Measurements from ENCODE around the gene SP1. TPM values are rescaled to one million over a fixed set of nuclear protein-coding genes. Genes with fewer than 3 reads are reported as not detected.
"Not testable (repeated sequence)": the region's sequence is repeated elsewhere in the genome, so short reads cannot be mapped to it uniquely, and the experiment has no call there.

SP1 gene
- total RNA-seq, 1 experiment from 2014 or later: 83.3 TPM

- BruUV-seq (replicated peaks): no TSS peak
- Mint-ChIP-seq H3K27me3 (ENCODE audit: insufficient read depth, unreplicated experiment) (no peaks in the 10 kb centered on the region), H3K9me3 (ENCODE audit: unreplicated experiment) (no peaks in the 10 kb centered on the region), H3K27ac (ENCODE audit: unreplicated experiment) (no peak overlapping the region), H3K4me3 (ENCODE audit: unreplicated experiment) (no peak overlapping the region), H3K4me1 (ENCODE audit: low read depth, unreplicated experiment) (no peaks in the 10 kb centered on the region), H3K36me3 (ENCODE audit: insufficient read depth, unreplicated experiment) (no peaks in the 10 kb centered on the region)
- no peaks in the 10 kb centered on the region for H3K4me1 ChIP-seq
- TF ChIP-seq, protein P1, sequence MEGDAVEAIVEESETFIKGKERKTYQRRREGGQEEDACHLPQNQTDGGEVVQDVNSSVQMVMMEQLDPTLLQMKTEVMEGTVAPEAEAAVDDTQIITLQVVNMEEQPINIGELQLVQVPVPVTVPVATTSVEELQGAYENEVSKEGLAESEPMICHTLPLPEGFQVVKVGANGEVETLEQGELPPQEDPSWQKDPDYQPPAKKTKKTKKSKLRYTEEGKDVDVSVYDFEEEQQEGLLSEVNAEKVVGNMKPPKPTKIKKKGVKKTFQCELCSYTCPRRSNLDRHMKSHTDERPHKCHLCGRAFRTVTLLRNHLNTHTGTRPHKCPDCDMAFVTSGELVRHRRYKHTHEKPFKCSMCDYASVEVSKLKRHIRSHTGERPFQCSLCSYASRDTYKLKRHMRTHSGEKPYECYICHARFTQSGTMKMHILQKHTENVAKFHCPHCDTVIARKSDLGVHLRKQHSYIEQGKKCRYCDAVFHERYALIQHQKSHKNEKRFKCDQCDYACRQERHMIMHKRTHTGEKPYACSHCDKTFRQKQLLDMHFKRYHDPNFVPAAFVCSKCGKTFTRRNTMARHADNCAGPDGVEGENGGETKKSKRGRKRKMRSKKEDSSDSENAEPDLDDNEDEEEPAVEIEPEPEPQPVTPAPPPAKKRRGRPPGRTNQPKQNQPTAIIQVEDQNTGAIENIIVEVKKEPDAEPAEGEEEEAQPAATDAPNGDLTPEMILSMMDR (IDR thresholded peaks at IDR 0.05; ENCODE audit: insufficient read depth in 1 of 2, low read depth in 1 of 2, low read length in 1 of 2, severe bottlenecking in 1 of 2, unreplicated experiment in 1 of 2): no peak
- H3K4me3 ChIP-seq (ENCODE audit: low read depth, low read length): no peak overlapping the region
- ChIA-PET POLR2A (interaction anchor here (0.6 kb wide), 1 partner anchor 36 kb away, joined by 12 read pairs; no protein-coding TSS in a partner anchor), CTCF (interaction anchor here (0.6 kb wide), 1 partner anchor 36 kb away, joined by 5 read pairs; no protein-coding TSS in a partner anchor)
- no peaks in the 10 kb centered on the region for H3K36me3 ChIP-seq (ENCODE audit: control insufficient read depth, insufficient read depth, low read length)
- H3K9me3 ChIP-seq: no peaks in the 10 kb centered on the region
- intact Hi-C loops (cut with micrococcal nuclease; ENCODE audit: unreplicated experiment): no loop called here
- H3K27me3 ChIP-seq (replicated peaks; ENCODE audit: control insufficient read depth, insufficient read depth, low read length): no peaks in the 10 kb centered on the region
- no peak for DNase-seq
These were observed 21.0 kb upstream of the SP1 start for GRCh38 chr12:53358836-53359419.

DNA sequence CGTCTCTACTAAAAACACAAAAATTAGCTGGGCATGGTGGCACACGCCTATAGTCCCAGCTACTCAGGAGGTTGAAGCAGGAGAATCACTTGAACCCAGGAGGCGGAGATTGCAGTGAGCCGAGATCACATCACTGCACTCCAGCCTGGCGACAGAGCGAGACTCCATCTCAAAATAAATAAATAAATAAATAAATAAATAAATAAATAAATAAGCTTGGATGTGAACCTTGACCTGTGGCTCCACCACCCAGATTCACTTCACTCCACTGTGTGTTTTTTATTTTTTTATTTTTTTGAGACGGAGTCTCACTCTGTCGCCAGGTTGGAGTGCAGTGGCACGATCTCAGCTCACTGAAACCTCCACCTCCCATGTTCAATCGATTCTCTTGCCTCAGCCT lies 18.3 kb upstream of the SP1 start:
- POLR2A ChIA-PET; H3K9me3 ChIP-seq; H3K4me1 Mint-ChIP-seq (ENCODE audit: low read depth, unreplicated experiment); BruUV-seq (replicated peaks); H3K27ac Mint-ChIP-seq (ENCODE audit: unreplicated experiment); H3K36me3 Mint-ChIP-seq (ENCODE audit: insufficient read depth, unreplicated experiment); H3K27me3 Mint-ChIP-seq (ENCODE audit: insufficient read depth, unreplicated experiment); H3K36me3 ChIP-seq (ENCODE audit: control insufficient read depth, insufficient read depth, low read length); H3K9me3 Mint-ChIP-seq (ENCODE audit: unreplicated experiment); H3K4me3 Mint-ChIP-seq (ENCODE audit: unreplicated experiment); H3K27me3 ChIP-seq (replicated peaks; ENCODE audit: control insufficient read depth, insufficient read depth, low read length); intact Hi-C loops (cut with micrococcal nuclease; ENCODE audit: unreplicated experiment); H3K4me3 ChIP-seq (ENCODE audit: low read depth, low read length); DNase-seq; H3K4me1 ChIP-seq: not testable (repeated sequence)
- CTCF ChIA-PET: interaction anchor here (0.9 to 1.1 kb wide), 2 partner anchors 9 to 17 kb away, joined by 3 to 4 read pairs; no protein-coding TSS in a partner anchor

DNA sequence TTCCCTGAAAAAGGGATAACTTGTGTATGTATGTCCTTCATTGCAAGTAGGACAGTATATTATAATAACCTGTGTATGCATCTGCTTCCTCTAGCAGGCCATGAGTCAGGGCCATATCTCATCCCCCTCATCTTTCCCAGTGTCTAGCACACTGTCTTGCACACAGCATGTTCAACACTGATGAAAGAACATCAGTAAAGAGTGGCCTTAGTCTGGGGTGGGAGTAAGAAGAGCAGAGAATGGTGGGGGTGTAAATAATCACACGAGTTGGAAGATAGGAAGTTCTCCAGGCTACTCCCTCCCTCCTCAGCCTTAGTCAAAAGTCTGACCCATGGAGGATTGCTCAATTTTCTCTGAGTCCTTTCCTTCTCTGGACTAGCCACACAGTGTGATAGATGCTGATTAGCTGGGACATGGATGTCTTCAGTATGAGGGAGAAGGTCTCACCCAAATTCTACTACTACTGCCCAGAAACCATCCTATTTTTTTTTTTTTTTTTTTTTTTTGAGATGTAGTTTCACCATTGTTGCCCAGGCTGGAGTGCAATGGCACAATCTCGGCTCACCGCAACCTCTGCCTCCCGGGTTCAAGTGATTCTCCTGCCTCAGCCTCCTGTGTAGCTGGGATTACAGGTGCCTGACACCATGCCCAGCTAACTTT lies 14.6 kb upstream of the SP1 start:
- intact Hi-C loops (cut with micrococcal nuclease; ENCODE audit: unreplicated experiment): no loop called here
- TF ChIP-seq, protein P1 (IDR thresholded peaks at IDR 0.05; ENCODE audit: insufficient read depth in 1 of 2, low read depth in 1 of 2, low read length in 1 of 2, severe bottlenecking in 1 of 2, unreplicated experiment in 1 of 2): no peak
- H3K4me3 ChIP-seq (ENCODE audit: low read depth, low read length): no peak overlapping the region

GRCh38 chr12:53373554-53374133 lies 6.3 kb upstream of the SP1 start:
- H3K27me3 ChIP-seq (replicated peaks; ENCODE audit: control insufficient read depth, insufficient read depth, low read length); H3K27me3 Mint-ChIP-seq (ENCODE audit: insufficient read depth, unreplicated experiment); H3K4me3 Mint-ChIP-seq (ENCODE audit: unreplicated experiment); H3K9me3 Mint-ChIP-seq (ENCODE audit: unreplicated experiment); H3K27ac Mint-ChIP-seq (ENCODE audit: unreplicated experiment); H3K36me3 Mint-ChIP-seq (ENCODE audit: insufficient read depth, unreplicated experiment); H3K36me3 ChIP-seq (ENCODE audit: control insufficient read depth, insufficient read depth, low read length); DNase-seq; H3K9me3 ChIP-seq; H3K4me3 ChIP-seq (ENCODE audit: low read depth, low read length); BruUV-seq (replicated peaks); intact Hi-C loops (cut with micrococcal nuclease; ENCODE audit: unreplicated experiment); H3K4me1 Mint-ChIP-seq (ENCODE audit: low read depth, unreplicated experiment): not testable (repeated sequence)
- ChIA-PET POLR2A (interaction anchor here (0.5 kb wide), 1 partner anchor 135 kb away, joined by 3 read pairs; no protein-coding TSS in a partner anchor), CTCF (interaction anchor here (0.5 to 1.4 kb wide), 2 partner anchors 53 to 319 kb away, joined by 4 read pairs; no protein-coding TSS in a partner anchor)
- H3K4me1 ChIP-seq: peaks cover 26% of the 10 kb centered on the region

More for the DNA sequence above, 14.6 kb upstream of the SP1 start:
- no peak for DNase-seq
- H3K9me3 Mint-ChIP-seq (ENCODE audit: unreplicated experiment): no peaks in the 10 kb centered on the region
- CTCF ChIA-PET: no interaction called here
- H3K27ac Mint-ChIP-seq (ENCODE audit: unreplicated experiment): no peak overlapping the region
- H3K4me3 Mint-ChIP-seq (ENCODE audit: unreplicated experiment): no peak overlapping the region
- Histone ChIP-seq H3K4me1 (no peaks in the 10 kb centered on the region), H3K9me3 (no peaks in the 10 kb centered on the region), H3K27me3 (replicated peaks; ENCODE audit: control insufficient read depth, insufficient read depth, low read length) (no peaks in the 10 kb centered on the region), H3K36me3 (ENCODE audit: control insufficient read depth, insufficient read depth, low read length) (no peaks in the 10 kb centered on the region)
- H3K36me3 Mint-ChIP-seq (ENCODE audit: insufficient read depth, unreplicated experiment): no peaks in the 10 kb centered on the region
- H3K27me3 Mint-ChIP-seq (ENCODE audit: insufficient read depth, unreplicated experiment): no peaks in the 10 kb centered on the region
- BruUV-seq (replicated peaks): no TSS peak
- H3K4me1 Mint-ChIP-seq (ENCODE audit: low read depth, unreplicated experiment): no peaks in the 10 kb centered on the region
- POLR2A ChIA-PET: interaction anchor here (0.9 kb wide), 1 partner anchor 14 kb away, joined by 14 read pairs; no protein-coding TSS in a partner anchor

GRCh38 chr12:53374277-53374676 lies 5.7 kb upstream of the SP1 start:
- H3K4me3 ChIP-seq (ENCODE audit: low read depth, low read length); DNase-seq; BruUV-seq (replicated peaks); intact Hi-C loops (cut with micrococcal nuclease; ENCODE audit: unreplicated experiment); POLR2A ChIA-PET; H3K27me3 Mint-ChIP-seq (ENCODE audit: insufficient read depth, unreplicated experiment); H3K4me3 Mint-ChIP-seq (ENCODE audit: unreplicated experiment); H3K36me3 ChIP-seq (ENCODE audit: control insufficient read depth, insufficient read depth, low read length); H3K27ac Mint-ChIP-seq (ENCODE audit: unreplicated experiment); H3K4me1 Mint-ChIP-seq (ENCODE audit: low read depth, unreplicated experiment); H3K9me3 ChIP-seq; H3K27me3 ChIP-seq (replicated peaks; ENCODE audit: control insufficient read depth, insufficient read depth, low read length); H3K36me3 Mint-ChIP-seq (ENCODE audit: insufficient read depth, unreplicated experiment); H3K9me3 Mint-ChIP-seq (ENCODE audit: unreplicated experiment): not testable (repeated sequence)
- CTCF ChIA-PET: interaction anchor here (1.4 kb wide), 1 partner anchor 53 kb away, joined by 4 read pairs; no protein-coding TSS in a partner anchor
- peaks cover 30% of the 10 kb centered on the region for H3K4me1 ChIP-seq
